ENCODE measurements around the gene SRSF10. TPM values are rescaled to one million over a fixed set of nuclear protein-coding genes. Genes with fewer than 3 reads are reported as not detected.

The SRSF10 gene
- total and polyA plus RNA-seq, 2 of the 8 experiments (the other 6 are each of a cell fraction or from before 2014, with no cell fraction given): 155 to 194 TPM

GRCh38 chr1:24003331-24003972 lies 23.3 kb upstream of the SRSF10 start (continued):
- TF ChIP-seq HDAC2 (IDR thresholded peaks at IDR 0.05; ENCODE audit: borderline replicate concordance in 1 of 2, low read depth in 2 of 2, low read length in 2 of 2): 0 out of 4 replicates have a peak, but pooled peaks of 1 of the 2 experiments have one; percentile 35
- no peak for TF ChIP-seq GTF2F1 (IDR thresholded peaks at IDR 0.05; ENCODE audit: borderline replicate concordance, low read depth, low read length)
- no peak for TF ChIP-seq USF2 (IDR thresholded peaks at IDR 0.05; ENCODE audit: low read length)
- no peak for TF ChIP-seq ATF3 (IDR thresholded peaks at IDR 0.05; ENCODE audit: insufficient read depth, low read depth, low read length)
- no peak for TF ChIP-seq EP300 (IDR thresholded peaks at IDR 0.05; ENCODE audit: borderline replicate concordance in 1 of 2, low read depth in 2 of 2, low read length in 2 of 2)
- TF ChIP-seq GABPA (IDR thresholded peaks at IDR 0.05; ENCODE audit: borderline replicate concordance, insufficient read depth, low read length): no peak
- no peak for TF ChIP-seq CHD2 (IDR thresholded peaks at IDR 0.05; ENCODE audit: low read length)
- TF ChIP-seq NRF1 (IDR thresholded peaks at IDR 0.05; ENCODE audit: low read depth, low read length): no peak
- no peak for TF ChIP-seq POU5F1 (IDR thresholded peaks at IDR 0.05; ENCODE audit: low read depth, low read length)
- no peak for TF ChIP-seq BACH1 (IDR thresholded peaks at IDR 0.05; ENCODE audit: low read length)
- TF ChIP-seq SP4 (IDR thresholded peaks at IDR 0.05; ENCODE audit: low read length): 0 out of 2 replicates have a peak, but pooled peaks have one; percentile 35
- no peak for TF ChIP-seq EGR1 (IDR thresholded peaks at IDR 0.05; ENCODE audit: borderline replicate concordance, low read depth, low read length)
- no peak for TF ChIP-seq FOSL1 (IDR thresholded peaks at IDR 0.05; ENCODE audit: insufficient read depth, low read depth, low read length)
- no peak for TF ChIP-seq SP2 (IDR thresholded peaks at IDR 0.05; ENCODE audit: low read length)
- no peak for TF ChIP-seq CHD1 (IDR thresholded peaks at IDR 0.05; ENCODE audit: low read depth, low read length)
- no peak for TF ChIP-seq POLR2AphosphoS5 (IDR thresholded peaks at IDR 0.05; ENCODE audit: low read depth, low read length)
- TF ChIP-seq CEBPB (IDR thresholded peaks at IDR 0.05; ENCODE audit: low read depth, low read length): peak; percentile 75
- no peak for TF ChIP-seq BCL11A (IDR thresholded peaks at IDR 0.05; ENCODE audit: low read depth in 2 of 2, low read length in 2 of 2)
- no peak for TF ChIP-seq RNF2 (IDR thresholded peaks at IDR 0.05; ENCODE audit: borderline replicate concordance, low read depth, low read length, missing control alignments, poor library complexity, severe bottlenecking)

Data from H1 (cell line).